Activated CD8-positive, alpha-beta T cell treated with anti-CD3 and anti-CD28 coated beads for 36 hours (primary cell): ENCODE measurements around the gene UTP20. TPM values are rescaled to one million over a fixed set of nuclear protein-coding genes. Genes with fewer than 3 reads are reported as not detected.

Source experiments
- ATAC-seq: fragments of 200-7000 bp; cut with Tn5 transposase; one replicate; pipeline ENCODE4 v1.10.0; 2021; ENCODE audit warnings: mild to moderate bottlenecking, moderate library complexity
- CTCF ChIA-PET: fragments of 350-600 bp; sonication (Branson Sonifier 250); formaldehyde crosslinking; loops from one replicate; lab custom pipeline; 2021; ENCODE audit warnings: antibody characterized with exemption; lab: Charles Lee
- POLR2A ChIA-PET: fragments of 350-600 bp; sonication (Branson Sonifier 250); formaldehyde crosslinking; loops from one replicate; lab custom pipeline; 2021; ENCODE audit warnings: antibody characterized with exemption; lab: Charles Lee
- DNase-seq: peaks from one replicate; pipeline ENCODE4 v3.0.0-alpha.2; 2020
- H3K27ac Mint-ChIP-seq: one replicate; pipeline ENCODE4 v1.8.0; 2021; ENCODE audit warnings: mild to moderate bottlenecking, mixed read lengths
- H3K27me3 Mint-ChIP-seq: one replicate; pipeline ENCODE4 v1.8.0; 2021; ENCODE audit warnings: mixed read lengths
- H3K36me3 Mint-ChIP-seq: one replicate; pipeline ENCODE4 v1.8.0; 2021; ENCODE audit warnings: low read depth, mixed read lengths
- H3K4me1 Mint-ChIP-seq: one replicate; pipeline ENCODE4 v1.8.0; 2021; ENCODE audit warnings: low read depth, mixed read lengths
- H3K4me3 Mint-ChIP-seq: one replicate; pipeline ENCODE4 v1.8.0; 2021; ENCODE audit warnings: mild to moderate bottlenecking, moderate library complexity, mixed read lengths
- H3K9me3 Mint-ChIP-seq: one replicate; pipeline ENCODE4 v1.8.0; 2021; ENCODE audit warnings: mixed read lengths
- intact Hi-C: fragments of 100-400 bp; cut with micrococcal nuclease; formaldehyde crosslinking; loops from one replicate; pipeline ENCODE4 v1.10.0; 2022
- total RNA-seq, 2 experiments: library from RNA; stranded (reverse); gene quantifications; one replicate each; pipeline ENCODE4 v1.2.3, GENCODE V29; 2021
- TF ChIP-seq, protein P1 (sequence below): fragments of 200-600 bp; IDR thresholded peaks from one replicate; pipeline ENCODE4 v1.8.0; 2022; ENCODE audit warnings: antibody characterized with exemption, mild to moderate bottlenecking

Gene UTP20
- total RNA-seq, 2 experiments from 2014 or later, result 29.0 TPM

DNA sequence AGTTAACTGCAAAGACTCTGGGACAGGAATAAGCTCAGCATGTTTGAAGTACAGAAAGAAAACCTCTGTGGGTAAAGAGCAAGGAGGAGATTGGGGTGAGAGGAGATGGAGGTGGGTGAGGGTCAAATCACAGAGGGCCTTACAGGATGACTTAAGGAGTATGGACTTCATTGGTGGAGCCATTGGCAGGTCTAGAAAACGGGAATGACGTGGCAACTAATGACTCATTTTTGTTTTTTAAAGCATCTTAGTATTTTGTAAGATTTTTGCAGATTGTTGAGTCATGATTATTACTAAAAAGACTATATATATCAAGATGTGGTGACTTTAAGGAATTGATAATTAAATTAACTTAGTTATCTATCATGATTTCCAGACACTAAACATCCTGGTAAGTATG is 18.5 kb downstream of the UTP20 start:
- Mint-ChIP-seq H3K4me3 (no peak overlapping the region), H3K36me3 (peaks cover 50% of the 10 kb centered on the region), H3K27me3 (no peaks in the 10 kb centered on the region), H3K27ac (no peak overlapping the region), H3K4me1 (no peaks in the 10 kb centered on the region), H3K9me3 (no peaks in the 10 kb centered on the region)
- TF ChIP-seq, protein P1, sequence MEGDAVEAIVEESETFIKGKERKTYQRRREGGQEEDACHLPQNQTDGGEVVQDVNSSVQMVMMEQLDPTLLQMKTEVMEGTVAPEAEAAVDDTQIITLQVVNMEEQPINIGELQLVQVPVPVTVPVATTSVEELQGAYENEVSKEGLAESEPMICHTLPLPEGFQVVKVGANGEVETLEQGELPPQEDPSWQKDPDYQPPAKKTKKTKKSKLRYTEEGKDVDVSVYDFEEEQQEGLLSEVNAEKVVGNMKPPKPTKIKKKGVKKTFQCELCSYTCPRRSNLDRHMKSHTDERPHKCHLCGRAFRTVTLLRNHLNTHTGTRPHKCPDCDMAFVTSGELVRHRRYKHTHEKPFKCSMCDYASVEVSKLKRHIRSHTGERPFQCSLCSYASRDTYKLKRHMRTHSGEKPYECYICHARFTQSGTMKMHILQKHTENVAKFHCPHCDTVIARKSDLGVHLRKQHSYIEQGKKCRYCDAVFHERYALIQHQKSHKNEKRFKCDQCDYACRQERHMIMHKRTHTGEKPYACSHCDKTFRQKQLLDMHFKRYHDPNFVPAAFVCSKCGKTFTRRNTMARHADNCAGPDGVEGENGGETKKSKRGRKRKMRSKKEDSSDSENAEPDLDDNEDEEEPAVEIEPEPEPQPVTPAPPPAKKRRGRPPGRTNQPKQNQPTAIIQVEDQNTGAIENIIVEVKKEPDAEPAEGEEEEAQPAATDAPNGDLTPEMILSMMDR, result no peak
- ChIA-PET CTCF (interaction anchor here (1.3 kb wide), 1 partner anchor 10 kb away, joined by 4 read pairs; no protein-coding TSS in a partner anchor), POLR2A (no interaction called here)
- DNase-seq, result no peak
- intact Hi-C loops, result no loop called here
- no peak for ATAC-seq

DNA sequence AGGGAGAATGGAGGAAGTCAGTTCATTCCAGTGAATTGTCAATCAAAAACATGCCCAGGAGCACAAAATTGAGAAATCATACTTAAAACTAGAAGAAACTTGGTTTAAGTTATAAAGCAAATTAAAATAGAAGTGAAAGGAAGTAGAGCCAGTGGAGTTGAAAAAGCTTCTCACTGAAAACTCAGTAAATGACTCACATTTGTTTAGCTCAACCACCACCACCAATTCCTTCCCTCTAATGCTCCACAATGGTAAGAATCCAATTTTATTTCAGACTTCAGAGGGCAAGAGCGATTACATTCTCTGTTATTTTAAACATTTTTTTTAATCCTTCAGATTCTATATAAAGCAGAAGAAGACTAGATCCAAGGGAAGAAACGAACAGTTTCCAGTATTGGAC is 19.4 kb downstream of the UTP20 start:
- no peak for ATAC-seq
- Mint-ChIP-seq H3K4me3 (no peak overlapping the region), H3K27me3 (no peaks in the 10 kb centered on the region), H3K27ac (no peak overlapping the region), H3K36me3 (peaks cover 52% of the 10 kb centered on the region), H3K4me1 (no peaks in the 10 kb centered on the region), H3K9me3 (no peaks in the 10 kb centered on the region)
- CTCF ChIA-PET, result interaction anchor here (1.3 kb wide), 1 partner anchor 11 kb away, joined by 4 read pairs; no protein-coding TSS in a partner anchor
- intact Hi-C loops, result no loop called here
- TF ChIP-seq, protein P1, result no peak
- no peak for DNase-seq
- POLR2A ChIA-PET, result interaction anchor here (1.5 kb wide), 1 partner anchor 11 kb away, joined by 3 read pairs; no protein-coding TSS in a partner anchor

DNA sequence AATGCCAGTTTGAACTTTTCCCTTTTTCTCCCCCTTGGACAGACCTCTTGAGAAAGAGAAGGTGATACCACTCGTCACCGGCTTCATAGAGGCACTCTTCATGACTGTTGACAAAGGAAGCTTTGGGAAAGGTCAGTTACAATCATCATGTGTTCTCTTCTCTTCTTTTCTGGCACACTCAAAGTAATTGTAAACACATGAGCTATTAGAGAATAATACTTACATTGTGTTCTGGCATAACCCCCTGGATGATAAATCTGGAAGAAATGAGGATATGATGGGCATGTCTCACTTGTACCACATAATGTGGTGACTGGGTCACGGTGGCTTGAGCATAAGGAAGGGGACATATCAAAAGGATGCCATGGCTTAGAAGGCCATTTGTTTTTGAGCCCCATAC is 20.0 kb downstream of the UTP20 start:
- Mint-ChIP-seq H3K4me3 (no peak overlapping the region), H3K27ac (no peak overlapping the region), H3K36me3 (peaks cover 54% of the 10 kb centered on the region), H3K4me1 (no peaks in the 10 kb centered on the region), H3K9me3 (no peaks in the 10 kb centered on the region), H3K27me3 (no peaks in the 10 kb centered on the region)
- CTCF ChIA-PET, result interaction anchor here (1.3 kb wide), 1 partner anchor 11 kb away, joined by 4 read pairs; no protein-coding TSS in a partner anchor
- DNase-seq (no peak), ATAC-seq (no peak)
- intact Hi-C loops, result no loop called here
- POLR2A ChIA-PET, result interaction anchor here (1.5 kb wide), 1 partner anchor 12 kb away, joined by 3 read pairs; no protein-coding TSS in a partner anchor
- TF ChIP-seq, protein P1, result no peak

DNA sequence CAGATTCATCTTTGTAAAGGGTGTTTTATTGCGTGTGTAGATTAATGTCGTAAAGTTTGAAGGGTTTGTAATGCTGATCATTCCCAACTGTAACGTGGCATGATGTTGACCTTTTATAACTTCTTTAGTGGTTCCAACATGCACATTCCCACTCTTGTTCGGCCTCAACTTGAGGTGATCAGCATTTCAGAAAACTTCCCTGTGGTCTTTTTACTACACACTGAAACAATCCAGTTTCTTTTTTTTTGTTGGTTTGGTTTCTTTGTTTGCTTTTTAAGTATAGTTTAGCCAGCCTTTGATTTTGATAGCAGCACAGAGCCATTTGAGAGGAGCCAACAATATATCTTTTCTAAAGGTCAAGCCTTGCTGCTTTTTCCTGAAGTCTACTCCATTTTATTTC is 22.8 kb downstream of the UTP20 start:
- ChIA-PET CTCF (no interaction called here), POLR2A (no interaction called here)
- Mint-ChIP-seq H3K4me3 (no peak overlapping the region), H3K27me3 (no peaks in the 10 kb centered on the region), H3K9me3 (no peaks in the 10 kb centered on the region), H3K4me1 (no peaks in the 10 kb centered on the region), H3K27ac (no peak overlapping the region), H3K36me3 (peaks cover 59% of the 10 kb centered on the region)
- TF ChIP-seq, protein P1, result no peak
- intact Hi-C loops, result no loop called here
- no peak for DNase-seq
- no peak for ATAC-seq

DNA sequence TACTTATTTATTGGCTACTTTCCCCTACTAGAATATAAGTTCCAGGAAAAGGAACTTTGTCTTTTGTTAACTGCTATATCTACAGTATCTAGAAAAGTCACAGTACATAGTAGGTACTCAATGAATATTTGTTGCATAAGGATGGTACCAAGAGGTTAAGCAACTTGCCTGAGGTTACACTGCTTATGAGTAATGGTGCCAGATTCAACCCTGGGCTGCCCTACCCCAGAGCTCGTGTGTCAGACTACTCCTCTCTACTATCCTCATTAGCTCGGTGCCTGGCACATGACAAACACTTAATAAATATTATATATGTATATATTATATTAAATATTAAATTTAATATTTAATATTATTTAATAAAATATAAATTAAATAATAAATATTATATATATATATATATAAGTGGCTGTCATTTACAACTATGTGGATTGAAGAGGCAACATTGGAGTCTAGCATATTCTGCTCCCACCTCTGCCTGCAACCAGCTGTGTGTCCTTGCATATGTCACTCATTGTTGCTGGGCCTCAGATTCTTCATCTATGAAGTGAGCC is 25.4 kb downstream of the UTP20 start:
- DNase-seq, result no peak
- no peak for ATAC-seq
- ChIA-PET CTCF (no interaction called here), POLR2A (interaction anchor here (1.0 kb wide), 1 partner anchor 26 kb away, joined by 3 read pairs; no protein-coding TSS in a partner anchor)
- TF ChIP-seq, protein P1, result no peak
- Mint-ChIP-seq H3K27ac (no peak overlapping the region), H3K4me3 (no peak overlapping the region), H3K4me1 (no peaks in the 10 kb centered on the region), H3K27me3 (no peaks in the 10 kb centered on the region), H3K36me3 (peaks cover 52% of the 10 kb centered on the region), H3K9me3 (no peaks in the 10 kb centered on the region)
- intact Hi-C loops, result no loop called here
